HG02623 (cell line): ENCODE data around the gene TGFBR3.
"Not testable (repeated sequence)": the region's sequence is repeated elsewhere in the genome, so short reads cannot be mapped to it uniquely, and the experiment has no call there.

Source experiments
- ATAC-seq: cut with Tn5 transposase; IDR thresholded peaks from one replicate; pipeline ENCODE4 v1.9.1; 2021; ENCODE audit warnings: moderate library complexity; ENCODE audit not compliant: unreplicated experiment

Gene TGFBR3

GRCh38 chr1:91884459-91885212 lies 1.3 kb downstream of the TGFBR3 start:
- ATAC-seq: no peak

GRCh38 chr1:91883470-91883869 lies 2.5 kb downstream of the TGFBR3 start:
- no peak for ATAC-seq

- ATAC-seq: no peak
These were observed 4.7 kb downstream of the TGFBR3 start for GRCh38 chr1:91881280-91881679.

DNA sequence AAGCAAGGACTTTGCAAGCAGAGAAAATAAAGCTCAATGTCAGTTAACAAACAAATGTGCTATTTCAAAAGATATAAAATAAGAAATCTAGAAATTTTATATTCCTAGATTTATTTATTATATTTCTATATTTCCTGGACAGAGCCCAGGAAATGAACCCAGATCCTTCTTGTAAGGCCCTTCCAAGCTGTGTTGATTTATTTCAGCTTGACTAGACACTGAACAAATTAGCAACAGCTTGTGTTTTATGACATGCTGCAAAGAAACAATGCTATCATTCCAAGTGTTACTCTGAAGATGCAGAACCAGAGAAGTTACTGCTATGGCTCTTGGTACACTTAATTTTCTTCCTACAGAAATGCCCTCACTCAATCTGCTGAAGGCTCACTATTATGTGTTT lies 6.2 kb downstream of the TGFBR3 start:
- ATAC-seq: no peak

DNA sequence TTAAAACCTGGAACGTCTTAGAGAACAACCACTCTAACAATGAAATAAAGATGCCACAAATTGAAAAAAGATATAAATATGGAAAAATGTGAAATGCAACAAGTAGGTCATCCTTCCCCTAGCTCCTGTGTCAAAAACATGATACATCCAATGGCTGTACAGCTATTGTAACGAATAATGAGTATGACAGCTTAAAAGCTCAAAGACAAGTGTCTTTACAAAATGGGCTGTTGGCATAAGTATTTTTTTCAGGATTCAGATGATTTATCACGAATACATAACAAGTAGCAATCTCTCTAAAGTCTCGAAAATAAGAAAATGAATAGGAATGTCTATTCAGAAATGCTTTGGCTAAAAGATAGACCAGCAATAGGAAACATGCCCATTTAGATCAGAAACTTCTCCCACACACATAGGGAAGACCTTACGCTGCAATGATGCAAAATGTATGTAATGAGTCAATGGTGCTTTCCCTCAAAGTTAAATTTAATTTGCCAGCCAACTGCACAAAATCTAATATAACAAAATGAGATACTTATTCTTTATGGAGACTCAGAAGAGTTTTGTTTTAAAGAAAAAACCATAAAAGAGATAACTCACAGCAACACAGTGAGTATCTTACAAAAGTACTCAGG lies 8.3 kb downstream of the TGFBR3 start:
- ATAC-seq: peak; percentile 50

DNA sequence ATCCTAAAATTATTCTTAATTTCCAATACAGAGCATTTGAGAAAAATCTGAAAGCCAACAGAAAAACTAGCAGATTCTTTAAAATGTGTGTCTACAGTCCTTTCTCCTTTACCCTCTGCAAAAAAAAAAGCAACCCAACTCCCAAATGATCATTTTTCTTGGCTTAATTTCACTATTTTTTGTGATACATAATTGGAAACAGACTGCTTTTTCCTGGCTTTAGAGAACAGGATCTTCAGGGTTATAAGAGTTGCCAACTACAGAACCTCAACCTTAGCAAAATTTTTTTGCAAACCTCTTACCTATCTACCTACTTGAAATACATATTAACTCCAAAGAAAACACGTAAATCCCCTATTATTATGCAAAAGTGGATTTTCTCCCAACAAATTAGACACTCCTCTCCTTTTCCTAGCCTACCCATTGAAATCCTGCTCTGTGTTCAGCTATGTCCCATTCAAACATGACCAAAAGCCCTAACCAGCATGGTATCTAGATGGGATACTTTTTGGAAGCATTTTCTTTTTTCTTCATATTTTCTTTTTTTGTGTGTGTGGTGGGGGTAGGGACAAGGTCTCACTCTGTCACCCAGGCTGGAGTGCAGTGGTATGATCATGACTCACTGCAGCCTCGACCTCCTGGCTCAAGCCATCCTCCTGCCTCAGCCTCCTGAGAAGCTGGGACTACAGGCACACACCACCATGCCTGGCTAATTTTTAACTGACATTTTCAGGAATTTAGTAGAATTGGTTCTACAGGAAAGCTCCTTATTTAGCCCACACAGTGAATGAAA lies 9.0 kb downstream of the TGFBR3 start:
- no peak for ATAC-seq

DNA sequence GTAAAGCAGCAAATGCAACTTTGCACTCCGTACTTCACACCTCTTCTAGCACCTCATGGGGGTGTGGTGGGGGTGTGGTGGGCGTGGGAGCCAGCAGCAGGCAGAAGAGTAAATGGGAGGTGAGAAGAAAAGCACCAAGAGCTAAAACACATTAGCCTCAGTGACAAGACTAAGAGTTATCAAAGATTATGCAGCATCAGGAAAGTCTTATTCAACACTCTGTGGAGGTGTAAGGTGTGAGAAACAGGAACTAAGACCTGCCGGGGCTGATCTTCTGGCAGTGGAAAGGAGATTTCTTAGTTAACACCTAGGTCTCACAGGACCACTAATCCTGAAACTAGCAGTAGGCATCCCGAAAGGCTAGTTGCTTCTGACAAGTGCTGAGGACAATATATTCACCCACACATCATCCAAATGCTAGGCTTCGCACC lies 9.9 kb downstream of the TGFBR3 start:
- peak; percentile 84 for ATAC-seq

DNA sequence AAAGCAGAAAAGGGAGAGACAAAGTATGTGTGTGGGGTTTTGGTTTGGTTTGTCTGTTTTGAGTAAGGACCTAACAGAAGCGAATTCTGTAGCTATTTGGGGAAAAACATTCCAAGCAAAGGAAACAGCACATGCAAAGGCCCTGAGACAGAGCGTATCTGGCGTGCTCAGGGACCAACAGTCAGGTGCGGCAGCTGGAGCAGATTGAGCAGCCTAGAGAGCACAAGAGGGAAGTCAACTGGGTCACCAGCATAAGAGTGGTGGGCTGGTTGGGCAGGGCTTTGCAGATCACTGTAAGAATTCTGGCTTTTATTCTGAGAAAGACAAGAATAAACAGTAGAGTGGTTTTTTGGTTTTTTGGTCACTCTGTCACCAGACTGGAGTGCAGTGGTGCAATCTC lies 11.8 kb downstream of the TGFBR3 start:
- no peak for ATAC-seq

GRCh38 chr1:91872559-91873081 lies 13.3 kb downstream of the TGFBR3 start:
- ATAC-seq: no peak

GRCh38 chr1:91872000-91872399 lies 14.0 kb downstream of the TGFBR3 start:
- no peak for ATAC-seq

DNA sequence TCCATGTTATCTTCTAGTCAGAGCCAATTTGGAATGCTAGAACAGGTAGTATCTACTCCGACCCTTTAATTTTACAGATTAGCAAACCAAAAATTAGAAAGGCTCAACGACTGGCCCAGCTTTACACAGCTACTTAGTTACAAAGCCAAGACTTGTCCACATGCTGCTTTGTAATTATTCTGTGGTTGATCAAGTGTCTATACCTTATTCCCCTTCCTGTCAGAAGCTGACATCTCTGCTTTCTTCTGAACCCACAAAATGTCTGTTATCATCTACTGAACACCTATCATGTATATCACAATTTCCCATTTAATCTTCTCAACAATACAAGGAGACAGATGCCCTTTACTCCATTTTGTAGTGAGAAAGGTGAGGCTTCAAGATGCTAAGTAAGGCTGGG lies 15.6 kb downstream of the TGFBR3 start:
- no peak for ATAC-seq

- no peak for ATAC-seq
These were observed 19.5 kb downstream of the TGFBR3 start for GRCh38 chr1:91866425-91866824.

GRCh38 chr1:91864017-91864700 lies 21.8 kb downstream of the TGFBR3 start:
- no peak for ATAC-seq

DNA sequence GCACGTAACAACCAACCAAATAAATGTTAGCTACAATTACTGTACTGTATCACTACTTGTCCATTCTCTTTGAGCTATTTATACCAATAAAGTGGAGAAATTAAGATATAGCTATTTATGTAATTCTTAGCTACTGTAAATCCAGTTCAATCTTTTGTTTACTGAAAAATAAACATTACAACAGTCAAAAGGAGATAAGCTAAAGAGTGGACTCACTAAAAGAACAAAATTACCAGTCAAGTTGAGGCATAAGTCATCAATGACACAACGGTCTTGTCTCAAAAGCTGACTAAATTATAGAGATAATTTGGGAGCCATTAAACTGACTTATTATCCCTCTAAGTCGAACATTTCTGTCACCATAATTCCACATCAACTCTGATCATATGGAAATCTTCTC lies 22.5 kb downstream of the TGFBR3 start:
- ATAC-seq: no peak

- no peak for ATAC-seq
These were observed 23.8 kb downstream of the TGFBR3 start for GRCh38 chr1:91862120-91862519.

- ATAC-seq: no peak
These were observed 28.3 kb downstream of the TGFBR3 start for GRCh38 chr1:91857557-91858239.

DNA sequence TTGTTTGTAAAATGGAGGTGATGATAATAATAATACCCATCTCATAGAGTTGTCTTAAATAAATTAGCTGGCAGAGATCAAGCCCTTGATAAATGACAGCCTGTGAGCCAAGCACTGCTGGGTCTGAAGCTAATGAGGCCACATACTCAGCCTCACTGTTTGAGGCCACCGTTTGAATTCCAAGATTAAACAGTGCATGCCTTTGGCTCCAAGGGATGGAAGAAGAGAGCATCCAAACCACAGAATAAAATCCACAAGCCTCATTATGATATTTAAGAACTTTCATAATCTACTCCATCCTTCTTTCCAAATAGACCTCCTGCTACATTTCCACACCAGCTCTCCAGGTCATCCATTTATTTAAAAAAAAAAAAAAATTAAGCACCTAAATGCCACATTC lies 29.0 kb downstream of the TGFBR3 start:
- ATAC-seq: no peak

DNA sequence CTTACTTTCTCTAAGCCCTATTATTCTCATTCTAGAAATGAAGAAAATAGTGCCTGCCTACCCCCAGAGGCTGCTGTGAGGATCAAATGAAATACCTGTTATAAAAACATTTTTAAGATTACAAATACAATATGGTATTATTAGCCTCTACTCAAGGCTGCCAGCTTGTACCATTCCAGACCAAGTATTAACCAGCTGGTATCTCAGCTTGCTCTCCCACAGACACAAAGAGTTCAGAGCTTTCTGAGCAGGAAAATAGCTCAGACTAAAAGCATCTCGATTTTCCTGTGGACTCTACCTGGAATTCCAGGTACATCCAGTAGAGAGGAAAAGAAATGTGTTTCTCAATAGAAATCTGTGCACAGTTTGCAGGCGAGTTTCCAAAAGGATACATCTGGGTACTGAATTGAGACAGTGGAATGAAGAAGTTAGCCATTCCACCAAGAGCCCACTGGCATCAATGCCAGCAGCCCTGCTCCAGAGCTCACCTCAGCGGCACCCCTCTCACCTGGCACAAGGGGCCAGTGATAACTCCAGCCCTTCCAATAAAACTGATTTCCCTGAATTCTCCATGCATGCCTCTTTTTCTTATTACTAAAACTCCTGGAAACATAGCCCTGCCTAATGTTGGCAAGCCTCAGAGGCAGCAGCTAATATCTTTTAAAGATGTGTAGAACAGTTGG lies 31.0 kb downstream of the TGFBR3 start:
- ATAC-seq: no peak

DNA sequence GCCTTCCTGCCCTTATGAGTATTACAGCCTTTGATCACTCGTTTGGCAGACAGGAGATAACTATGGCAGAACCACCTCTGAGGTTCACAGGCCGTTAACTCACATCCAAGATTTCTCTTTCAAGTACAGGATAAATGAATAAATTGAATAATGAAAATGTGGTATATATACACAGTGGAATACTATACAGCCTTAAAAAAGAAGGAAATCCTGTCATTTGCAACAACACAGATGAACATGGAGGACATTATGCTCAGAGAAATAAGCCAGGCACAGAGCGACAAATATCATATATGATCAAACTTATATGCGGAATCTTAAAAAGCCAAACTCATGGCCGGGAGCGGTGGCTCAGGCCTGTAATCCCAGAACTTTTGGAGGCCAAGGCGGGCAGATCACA lies 32.6 kb downstream of the TGFBR3 start:
- ATAC-seq: no peak

GRCh38 chr1:91852011-91852410 lies 33.9 kb downstream of the TGFBR3 start:
- not testable (repeated sequence) for ATAC-seq
